ENCODE measurements around the gene BMPER.

BMPER gene

GRCh38 chr7:34034728-34035127 lies 129.4 kb downstream of the BMPER start:
- DNase-seq, result peak; percentile 84

GRCh38 chr7:34036051-34036920 lies 130.9 kb downstream of the BMPER start:
- DNase-seq, result no peak

GRCh38 chr7:34036972-34037792 lies 131.8 kb downstream of the BMPER start:
- no peak for DNase-seq

GRCh38 chr7:34038816-34039470 lies 133.6 kb downstream of the BMPER start:
- no peak for DNase-seq

GRCh38 chr7:34041707-34042106 lies 136.4 kb downstream of the BMPER start:
- DNase-seq, result no peak

GRCh38 chr7:34042406-34042805 lies 137.1 kb downstream of the BMPER start:
- DNase-seq, result no peak

- DNase-seq, result no peak
These were observed 138.3 kb downstream of the BMPER start for GRCh38 chr7:34043461-34044305.

GRCh38 chr7:34044306-34044643 lies 138.9 kb downstream of the BMPER start:
- no peak for DNase-seq

- no peak for DNase-seq
These were observed 139.5 kb downstream of the BMPER start for GRCh38 chr7:34044734-34045353.

- DNase-seq, result no peak
These were observed 143.1 kb downstream of the BMPER start for GRCh38 chr7:34048445-34048844.

GRCh38 chr7:34054075-34054474 lies 148.7 kb downstream of the BMPER start:
- no peak for DNase-seq

- DNase-seq, result no peak
These were observed 151.8 kb downstream of the BMPER start for GRCh38 chr7:34057136-34057535.

GRCh38 chr7:34057956-34058355 lies 152.6 kb downstream of the BMPER start:
- DNase-seq, result peak; percentile 67

- DNase-seq, result peak; percentile 73
These were observed 153.4 kb downstream of the BMPER start for GRCh38 chr7:34058801-34059135.

- no peak for DNase-seq
These were observed 153.9 kb downstream of the BMPER start for GRCh38 chr7:34059136-34059828.

GRCh38 chr7:34060196-34060947 lies 155.0 kb downstream of the BMPER start:
- DNase-seq, result no peak

GRCh38 chr7:34061149-34061548 lies 155.8 kb downstream of the BMPER start:
- DNase-seq, result no peak

- DNase-seq, result no peak
These were observed 157.0 kb downstream of the BMPER start for GRCh38 chr7:34062341-34062740.

GRCh38 chr7:34062826-34063225 lies 157.5 kb downstream of the BMPER start:
- no peak for DNase-seq

GRCh38 chr7:34064519-34065158 lies 159.3 kb downstream of the BMPER start:
- no peak for DNase-seq

All from NCI-H2171 (cell line).